Nucleus accumbens (tissue), 56 donors: ENCODE data around the gene BLTP3B.
"Not testable (repeated sequence)": the region's sequence is repeated elsewhere in the genome, so short reads cannot be mapped to it uniquely, and the experiment has no call there.

Experiments used
- DNase-seq, 56 donors: peaks; one replicate each; lab custom pipeline; 2025; lab: John Stamatoyannopoulos, UW

The BLTP3B gene, protein sequence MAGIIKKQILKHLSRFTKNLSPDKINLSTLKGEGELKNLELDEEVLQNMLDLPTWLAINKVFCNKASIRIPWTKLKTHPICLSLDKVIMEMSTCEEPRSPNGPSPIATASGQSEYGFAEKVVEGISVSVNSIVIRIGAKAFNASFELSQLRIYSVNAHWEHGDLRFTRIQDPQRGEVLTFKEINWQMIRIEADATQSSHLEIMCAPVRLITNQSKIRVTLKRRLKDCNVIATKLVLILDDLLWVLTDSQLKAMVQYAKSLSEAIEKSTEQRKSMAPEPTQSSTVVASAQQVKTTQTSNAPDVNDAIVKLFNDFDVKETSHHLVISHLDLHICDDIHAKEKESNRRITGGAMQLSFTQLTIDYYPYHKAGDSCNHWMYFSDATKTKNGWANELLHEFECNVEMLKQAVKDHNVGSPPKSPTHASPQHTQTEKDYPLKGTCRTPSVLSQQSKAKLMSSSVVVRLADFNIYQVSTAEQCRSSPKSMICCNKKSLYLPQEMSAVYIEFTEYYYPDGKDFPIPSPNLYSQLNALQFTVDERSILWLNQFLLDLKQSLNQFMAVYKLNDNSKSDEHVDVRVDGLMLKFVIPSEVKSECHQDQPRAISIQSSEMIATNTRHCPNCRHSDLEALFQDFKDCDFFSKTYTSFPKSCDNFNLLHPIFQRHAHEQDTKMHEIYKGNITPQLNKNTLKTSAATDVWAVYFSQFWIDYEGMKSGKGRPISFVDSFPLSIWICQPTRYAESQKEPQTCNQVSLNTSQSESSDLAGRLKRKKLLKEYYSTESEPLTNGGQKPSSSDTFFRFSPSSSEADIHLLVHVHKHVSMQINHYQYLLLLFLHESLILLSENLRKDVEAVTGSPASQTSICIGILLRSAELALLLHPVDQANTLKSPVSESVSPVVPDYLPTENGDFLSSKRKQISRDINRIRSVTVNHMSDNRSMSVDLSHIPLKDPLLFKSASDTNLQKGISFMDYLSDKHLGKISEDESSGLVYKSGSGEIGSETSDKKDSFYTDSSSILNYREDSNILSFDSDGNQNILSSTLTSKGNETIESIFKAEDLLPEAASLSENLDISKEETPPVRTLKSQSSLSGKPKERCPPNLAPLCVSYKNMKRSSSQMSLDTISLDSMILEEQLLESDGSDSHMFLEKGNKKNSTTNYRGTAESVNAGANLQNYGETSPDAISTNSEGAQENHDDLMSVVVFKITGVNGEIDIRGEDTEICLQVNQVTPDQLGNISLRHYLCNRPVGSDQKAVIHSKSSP (N-terminal part only)

DNA sequence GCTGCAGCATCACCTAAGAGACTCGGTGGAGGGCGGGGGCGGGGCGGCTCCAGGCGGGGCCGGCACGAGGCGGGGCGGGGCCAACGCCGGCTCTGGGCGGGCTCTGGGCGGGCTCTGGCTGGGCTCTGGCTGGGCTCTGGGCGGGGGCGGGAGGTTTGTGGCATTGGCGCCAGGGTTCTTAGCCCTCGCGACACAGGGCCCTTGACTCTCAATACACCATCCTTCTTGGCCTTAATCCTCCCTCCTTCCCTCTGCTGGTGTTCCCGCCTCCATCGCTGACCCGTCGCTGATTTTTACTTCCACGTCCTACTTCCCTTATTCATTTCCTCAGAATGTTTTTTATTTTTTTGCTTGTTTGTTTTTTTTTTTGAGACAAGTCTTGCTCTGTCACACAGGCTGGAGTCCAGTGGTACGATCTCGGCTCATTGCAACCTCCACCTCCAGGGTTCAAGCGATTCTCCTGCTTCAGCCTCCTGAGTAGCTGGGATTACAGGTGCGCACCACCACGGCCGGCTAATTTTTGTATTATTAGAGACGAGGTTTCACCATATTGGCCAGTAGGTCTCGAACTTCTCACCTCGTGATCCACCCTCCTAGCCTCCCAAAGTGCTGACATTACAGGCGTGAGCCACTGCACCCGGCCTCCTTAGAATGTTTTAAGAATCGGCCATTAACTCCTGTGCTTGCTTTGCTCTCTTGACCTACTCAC, at the start of gene BLTP3B:
Gene BLTP3B, minus strand, starts transcription at position 24 of the 709 bp plus-strand sequence. CDS start 239 bp downstream, outside the sequence.
- DNase-seq = peak in 54 of 56 donors; percentile 31 to 95 (median 88)

DNA sequence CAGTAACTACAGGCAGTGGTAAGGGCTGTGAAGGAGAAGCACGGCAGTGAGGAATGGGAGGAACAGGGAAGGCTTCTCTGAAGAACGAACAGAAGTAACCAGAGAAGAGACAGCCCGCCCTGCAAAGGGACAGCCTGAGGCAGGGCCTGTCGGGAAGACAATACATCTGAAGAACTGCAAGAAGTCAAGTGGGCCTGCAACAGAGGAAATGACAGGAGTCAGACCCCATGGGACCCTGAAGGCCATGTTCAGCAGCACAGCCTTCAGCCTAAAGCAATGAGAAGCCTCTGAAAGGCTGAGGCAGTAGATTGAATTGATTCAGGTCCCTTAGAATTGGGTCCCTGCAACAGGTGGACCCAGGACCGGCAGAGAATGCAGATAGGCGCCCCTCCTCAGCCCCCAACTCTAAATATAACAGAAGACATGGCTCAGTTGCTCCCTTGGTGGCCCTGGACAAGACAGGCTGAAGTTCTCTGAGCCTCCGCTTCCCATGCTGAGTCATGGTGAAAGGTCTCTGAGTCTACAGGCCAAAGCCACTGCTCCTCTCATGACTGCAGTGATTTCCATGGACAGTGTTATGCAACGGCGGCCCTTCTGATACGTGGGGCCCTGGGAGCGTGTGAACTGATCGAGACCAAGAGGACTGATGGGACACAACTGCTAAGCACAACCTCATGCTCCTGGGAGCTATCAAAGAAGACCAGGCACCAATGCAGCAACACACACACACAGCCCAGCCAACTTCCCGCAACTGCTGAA, 47.1 kb upstream of the BLTP3B start:
- no peak for DNase-seq

DNA sequence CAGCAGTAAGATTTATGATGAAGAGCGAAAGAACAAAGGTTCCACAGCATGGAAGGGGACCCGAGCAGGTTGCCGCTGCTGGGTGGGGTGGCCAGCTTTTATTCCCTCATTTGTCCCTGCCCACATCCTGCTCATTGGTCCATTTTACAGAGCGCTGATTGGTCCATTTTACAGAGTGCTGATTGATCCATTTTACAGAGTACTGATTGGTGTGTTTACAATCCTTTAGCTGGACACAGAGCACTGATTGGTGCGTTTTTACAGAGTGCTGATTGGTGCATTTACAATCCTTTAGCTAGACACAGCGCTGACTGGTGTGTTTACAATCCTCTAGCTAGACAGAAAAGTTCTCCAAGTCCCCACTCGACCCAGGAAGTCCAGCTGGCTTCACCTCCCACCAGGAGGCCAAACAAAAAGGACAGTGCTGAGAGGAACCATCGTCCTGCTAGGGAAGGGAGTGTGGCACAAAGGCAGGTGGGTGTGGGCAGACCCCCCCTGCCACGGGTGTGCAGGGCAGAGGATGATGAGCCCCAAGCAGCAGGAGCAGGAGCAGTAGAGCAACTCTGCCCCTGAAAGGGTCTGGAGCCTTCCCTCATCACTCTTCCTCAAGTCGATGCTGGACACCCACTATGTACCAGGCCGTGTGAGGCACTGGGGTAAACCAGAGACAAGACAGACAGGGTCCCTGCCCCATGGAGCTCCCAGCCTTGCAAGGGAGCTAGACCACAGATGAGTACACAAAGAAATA, 46.4 kb upstream of the BLTP3B start:
- not testable (repeated sequence) for DNase-seq

DNA sequence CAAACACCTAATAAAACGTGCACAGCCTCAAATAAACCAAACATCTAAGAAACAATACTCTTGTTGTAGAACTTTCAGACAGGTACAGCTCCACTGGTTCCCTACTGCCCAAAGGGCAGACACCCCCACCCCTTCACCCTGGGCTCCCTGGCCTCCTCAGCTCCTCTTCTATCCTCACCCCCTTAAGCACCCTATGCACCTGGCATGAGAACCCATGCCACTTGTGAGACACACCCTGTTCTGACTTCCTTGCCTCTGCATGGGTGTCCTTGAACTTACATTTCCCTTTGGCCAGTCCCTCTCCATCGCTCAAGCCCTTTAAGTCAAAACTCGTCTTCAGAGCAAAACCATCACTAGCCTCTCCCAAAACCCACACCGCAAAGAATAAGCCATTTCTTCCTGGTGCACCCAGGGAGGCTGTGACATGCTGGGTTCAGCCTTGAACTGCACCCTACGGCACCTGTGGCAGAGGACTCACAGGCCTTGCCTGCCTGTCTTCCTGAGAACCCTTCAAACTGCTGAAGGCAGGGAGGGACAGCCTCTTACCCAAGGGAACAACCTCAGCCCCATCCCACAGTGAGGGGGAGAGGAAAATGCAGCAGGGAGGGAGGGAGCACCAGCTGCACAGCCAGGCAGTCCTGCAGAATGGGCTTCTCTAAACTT, 45.3 kb upstream of the BLTP3B start:
- DNase-seq = no peak

DNA sequence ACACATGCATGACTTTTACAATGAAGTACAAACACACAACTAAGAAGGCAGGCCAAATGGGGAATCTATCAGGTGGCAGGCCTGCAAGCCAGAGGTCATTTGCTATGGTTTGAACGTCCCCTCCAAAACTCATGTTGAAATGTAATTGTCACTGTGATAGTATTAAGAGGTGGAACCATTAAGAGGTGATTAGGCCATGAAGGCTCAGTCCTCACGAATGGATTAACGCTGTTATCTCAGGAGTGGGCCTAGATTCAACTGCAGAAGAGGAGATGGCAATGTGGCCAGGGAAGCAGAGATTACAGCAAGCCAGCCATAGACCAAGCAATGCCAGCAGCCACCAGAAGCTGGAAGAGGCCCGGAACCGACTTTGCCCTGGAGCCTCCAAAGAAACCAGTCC, 44.4 kb upstream of the BLTP3B start:
- no peak for DNase-seq

DNA sequence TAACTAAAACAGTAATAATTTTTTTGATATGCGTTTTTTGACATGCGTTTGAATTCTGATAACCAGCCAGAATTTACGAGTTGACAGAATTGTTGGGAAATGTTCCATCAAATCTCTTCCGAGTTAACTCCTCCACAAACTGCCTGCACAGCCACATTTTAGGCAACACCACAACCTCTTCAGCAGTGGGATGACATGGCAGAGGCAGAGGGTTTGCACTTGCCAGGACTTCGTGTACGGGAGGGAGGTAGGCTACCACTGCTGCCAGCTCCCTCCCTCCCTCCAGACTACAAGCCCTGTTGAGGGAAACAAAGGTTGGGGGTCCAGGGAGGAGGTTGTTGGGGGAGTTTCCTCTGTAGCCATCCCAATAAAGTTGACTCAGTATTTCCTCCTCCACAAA, 43.4 kb upstream of the BLTP3B start:
- DNase-seq = peak in 1 of 56 donors; percentile 8

DNA sequence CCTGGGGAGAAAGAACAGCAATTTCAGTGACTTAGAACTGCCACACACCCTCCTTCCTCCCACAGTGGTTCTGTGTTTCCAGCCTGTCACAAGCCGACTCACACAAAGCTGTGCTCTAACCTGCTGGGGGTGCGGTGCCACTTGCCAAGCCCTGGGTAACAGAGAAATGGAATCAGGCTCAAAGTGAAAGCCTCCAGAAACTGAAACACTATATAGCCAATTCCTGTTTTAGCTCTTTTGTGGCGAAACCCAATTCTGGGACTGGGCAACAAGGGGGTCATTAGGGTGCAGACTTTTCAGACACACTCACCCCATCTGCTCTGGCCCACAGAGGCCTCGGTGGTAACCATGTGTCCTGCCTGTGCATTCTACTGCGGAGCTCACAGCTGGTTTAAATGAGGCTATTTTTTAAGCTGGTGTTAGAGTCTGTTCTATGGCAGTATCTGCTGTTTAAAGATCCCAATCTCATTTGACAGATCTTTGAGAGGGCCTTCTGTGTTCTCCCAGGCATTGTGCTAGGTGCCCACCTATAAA, 42.8 kb upstream of the BLTP3B start:
- peak in 29 of 56 donors; percentile 7 to 57 (median 25) for DNase-seq

DNA sequence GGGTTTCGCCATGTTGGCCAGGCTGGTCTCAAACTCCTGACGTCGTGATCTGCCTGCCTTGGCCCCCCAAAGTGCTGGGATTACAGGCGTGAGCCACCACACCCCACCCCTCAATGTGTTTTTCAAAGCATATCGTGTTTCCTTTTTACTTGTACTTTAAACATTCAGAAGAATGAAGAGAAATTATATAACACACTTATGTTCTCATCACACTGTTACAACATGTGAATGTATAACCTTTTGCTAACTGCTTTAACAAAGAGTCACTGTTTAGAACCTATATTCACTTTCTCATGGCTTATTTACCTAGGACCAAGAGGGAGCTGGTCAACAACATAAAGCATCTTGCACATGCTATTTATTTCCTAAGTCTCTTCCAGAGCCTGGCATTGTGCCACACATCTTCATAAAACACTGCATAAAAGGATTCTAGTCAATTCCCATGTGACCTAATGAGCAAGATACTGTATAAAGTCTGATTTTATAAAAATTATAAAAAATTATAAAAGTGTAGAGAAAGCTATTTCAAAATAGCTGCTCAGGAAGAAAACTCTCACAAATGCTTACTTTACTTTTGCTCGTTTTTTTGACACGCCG, 42.0 kb upstream of the BLTP3B start:
- DNase-seq = peak in 1 of 56 donors; percentile 22

DNA sequence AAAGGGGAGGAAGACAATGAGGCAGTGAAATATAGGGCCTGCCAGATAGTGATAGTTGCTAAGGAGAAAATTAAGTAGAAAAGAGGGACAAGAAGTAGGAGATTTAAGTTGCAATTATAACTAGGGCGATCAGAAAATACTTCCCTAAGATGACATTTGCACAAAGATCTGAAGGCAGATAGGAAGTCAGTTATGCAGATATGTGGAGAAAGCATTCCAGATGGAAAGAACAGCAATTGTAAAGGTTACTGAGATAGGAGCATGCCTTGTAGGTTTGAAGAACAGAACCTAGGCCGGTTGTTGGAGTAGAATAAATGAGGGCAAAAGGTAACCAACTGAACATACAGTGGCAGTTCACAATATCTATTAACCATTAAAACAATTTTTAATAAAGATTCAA, 36.6 kb upstream of the BLTP3B start:
- DNase-seq = no peak

DNA sequence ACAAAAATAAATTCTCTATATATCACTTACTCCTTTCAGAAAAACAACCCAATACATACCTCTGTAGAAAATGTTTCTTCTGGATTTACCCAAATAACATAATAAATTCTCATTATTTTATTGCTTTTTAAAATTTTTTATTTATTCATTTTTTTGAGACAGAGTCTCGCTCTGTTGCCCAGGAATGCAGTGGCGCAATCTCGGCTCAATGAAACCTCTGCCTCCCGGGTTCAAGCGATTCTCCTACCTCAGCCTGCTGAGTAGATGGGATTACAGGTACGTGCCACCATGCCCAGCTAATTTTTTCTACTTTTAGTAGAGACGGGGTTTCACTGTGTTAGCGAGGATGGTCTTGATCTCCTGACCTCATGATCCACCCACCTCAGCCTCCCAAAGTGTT, 33.8 kb upstream of the BLTP3B start:
- DNase-seq = not testable (repeated sequence)

DNA sequence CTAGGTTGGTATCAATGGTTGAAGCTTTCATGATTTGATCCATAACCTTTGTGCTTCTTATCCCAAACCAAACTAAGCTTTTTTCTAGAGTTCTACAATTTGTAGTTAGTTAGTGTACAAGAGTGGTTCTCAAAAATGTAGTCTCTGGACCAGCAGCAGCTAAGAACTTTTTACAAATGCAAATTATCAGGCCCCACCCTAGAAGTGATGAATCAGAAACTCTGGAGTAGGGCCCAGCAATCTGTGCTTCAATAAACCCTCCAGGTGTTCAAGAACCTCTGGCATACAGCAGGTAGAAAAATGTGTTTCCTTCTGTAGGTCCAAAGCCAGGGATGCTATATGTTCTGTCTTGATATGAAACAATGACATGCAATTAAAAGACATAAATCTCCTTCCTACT, 31.8 kb upstream of the BLTP3B start:
- no peak for DNase-seq

DNA sequence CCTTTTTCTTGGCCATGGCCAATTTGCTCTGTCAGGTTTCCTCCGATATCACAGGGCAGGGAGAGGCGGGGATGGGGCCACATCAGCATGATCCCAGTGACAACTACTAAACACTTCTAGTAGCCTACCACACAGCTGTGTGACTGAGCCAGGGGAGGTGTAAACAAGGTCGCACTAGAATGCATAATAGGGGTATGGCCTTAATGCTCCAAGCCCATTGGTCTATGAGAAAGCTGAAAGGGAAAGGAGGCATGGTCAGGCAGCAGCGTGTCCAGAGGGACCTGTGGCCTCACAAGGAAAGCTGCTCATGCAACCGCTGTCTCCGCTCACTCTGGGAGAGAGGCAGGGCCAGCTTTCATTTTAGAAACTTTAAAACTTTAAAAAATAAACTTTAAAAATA, 30.4 kb upstream of the BLTP3B start:
- no peak for DNase-seq

DNA sequence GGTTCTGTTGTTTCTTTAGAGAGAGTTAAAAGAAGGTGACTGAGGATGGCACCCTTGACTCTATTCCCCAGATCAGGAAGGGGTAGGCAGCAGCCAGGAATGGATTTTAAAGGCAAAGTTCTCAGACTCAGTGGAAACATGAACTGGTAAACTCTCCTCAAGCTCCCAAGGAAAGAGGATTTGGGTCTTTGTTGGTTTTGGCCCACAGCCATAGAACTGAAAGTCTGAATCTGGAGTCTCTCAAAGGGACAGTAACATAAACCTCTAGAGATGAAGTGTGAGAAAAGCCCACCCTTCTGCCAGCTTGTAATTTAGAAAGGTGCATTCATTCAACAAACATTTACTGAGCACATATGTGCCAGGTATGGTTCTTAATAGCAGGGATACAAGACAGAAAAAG, 28.6 kb upstream of the BLTP3B start:
- no peak for DNase-seq

DNA sequence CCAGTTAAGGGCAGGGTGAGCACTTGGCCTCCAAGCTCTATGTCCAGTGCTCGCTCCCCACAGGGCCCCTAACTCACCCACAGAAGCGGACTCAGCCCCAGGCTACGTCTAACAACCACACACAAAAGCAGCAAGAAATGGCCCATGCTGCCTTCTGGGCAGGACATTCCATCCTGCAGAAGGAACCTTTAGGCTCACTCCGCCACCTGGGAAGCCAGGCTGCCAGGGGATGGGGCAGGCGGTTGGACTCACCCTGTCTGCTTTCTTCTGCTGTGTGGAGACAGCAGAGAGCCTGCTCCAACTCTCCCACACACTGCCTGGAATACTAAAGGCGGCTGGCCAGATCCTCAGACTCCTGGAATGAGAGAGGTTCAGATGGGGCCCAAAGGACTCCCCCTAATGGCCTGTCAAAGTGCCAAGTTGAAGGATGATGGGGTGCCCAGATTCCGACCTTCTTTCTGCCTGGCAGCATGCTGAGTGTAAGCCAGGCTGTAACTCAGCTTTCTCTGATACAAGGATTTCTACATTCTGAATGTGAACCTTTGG, 27.7 kb upstream of the BLTP3B start:
- peak in 9 of 56 donors; percentile 2 to 32 (median 12) for DNase-seq

DNA sequence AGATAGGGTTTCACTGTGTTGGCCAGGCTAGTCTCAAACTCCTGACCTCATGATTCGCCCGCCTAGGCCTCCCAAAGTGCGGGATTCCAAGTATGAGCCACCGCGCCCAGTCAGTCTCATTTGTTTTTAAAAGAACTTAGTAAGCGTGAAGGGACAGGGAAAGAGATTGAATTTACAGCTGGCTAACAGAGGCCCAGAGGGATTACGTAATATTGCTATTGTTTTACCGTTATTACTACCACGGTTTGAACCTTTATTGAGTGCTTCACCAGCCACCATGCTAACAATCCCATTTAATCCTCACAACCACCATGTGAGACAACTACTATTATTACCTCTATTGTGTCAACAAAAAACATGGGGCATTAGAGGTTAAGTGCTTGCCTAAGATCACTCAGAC, 26.7 kb upstream of the BLTP3B start:
- no peak for DNase-seq

DNA sequence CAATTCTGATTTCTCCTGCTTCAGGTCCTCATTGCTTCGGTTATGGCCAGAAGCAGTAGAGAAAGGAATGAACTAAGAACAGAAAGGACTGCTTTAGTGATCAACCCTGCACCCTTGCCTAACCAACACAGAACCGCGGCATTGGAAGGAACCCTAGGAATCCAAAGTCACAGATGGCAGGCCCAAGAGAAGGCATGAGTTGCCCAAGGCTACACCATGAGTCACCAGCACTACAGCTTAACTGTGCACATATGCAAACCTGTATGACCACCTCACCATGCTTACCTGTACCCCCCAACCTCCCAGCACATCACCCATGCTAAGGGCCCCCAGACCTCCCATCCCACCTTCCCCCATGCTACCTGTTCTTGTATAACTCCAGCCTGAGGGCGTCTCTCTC, 25.9 kb upstream of the BLTP3B start:
- no peak for DNase-seq

DNA sequence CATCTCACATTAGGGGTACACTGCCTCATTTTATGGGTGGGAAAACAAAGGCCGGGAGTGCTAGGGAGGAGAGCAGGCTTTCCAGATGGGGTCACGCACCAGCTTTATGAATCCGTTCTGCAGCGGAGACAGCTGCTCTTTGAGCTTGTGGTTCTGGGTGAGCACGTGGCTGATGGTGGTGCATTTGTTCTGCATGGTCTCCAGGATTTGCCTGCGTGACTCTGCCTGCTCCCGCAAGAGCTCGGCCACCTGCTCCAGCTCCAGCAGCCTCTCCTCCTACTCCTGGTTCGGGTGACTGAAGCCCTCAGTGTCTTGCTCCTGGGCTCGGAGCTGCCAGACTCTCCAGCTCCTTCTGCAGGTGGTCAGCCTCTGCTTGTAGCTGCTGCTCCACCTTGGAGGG, 23.6 kb upstream of the BLTP3B start:
- DNase-seq = no peak
